Stimulated activated CD4-positive, alpha-beta T cell treated with anti-CD3 and anti-CD28 coated beads, Interleukin-2, amount 100 ng/mL, for 4 hours (primary cell): ENCODE measurements around the gene HOXC10.

Experiments
- DNase-seq: peaks from one replicate; pipeline ENCODE4 v3.0.0-alpha.2; 2020; ENCODE audit warnings: low read depth

HOXC10 gene

GRCh38 chr12:53977596-53978445, 7.1 kb upstream of the HOXC10 start:
- no peak for DNase-seq

GRCh38 chr12:53978477-53979356, 6.2 kb upstream of the HOXC10 start:
- no peak for DNase-seq

GRCh38 chr12:53980104-53980801, 4.7 kb upstream of the HOXC10 start:
- DNase-seq, result no peak

DNA sequence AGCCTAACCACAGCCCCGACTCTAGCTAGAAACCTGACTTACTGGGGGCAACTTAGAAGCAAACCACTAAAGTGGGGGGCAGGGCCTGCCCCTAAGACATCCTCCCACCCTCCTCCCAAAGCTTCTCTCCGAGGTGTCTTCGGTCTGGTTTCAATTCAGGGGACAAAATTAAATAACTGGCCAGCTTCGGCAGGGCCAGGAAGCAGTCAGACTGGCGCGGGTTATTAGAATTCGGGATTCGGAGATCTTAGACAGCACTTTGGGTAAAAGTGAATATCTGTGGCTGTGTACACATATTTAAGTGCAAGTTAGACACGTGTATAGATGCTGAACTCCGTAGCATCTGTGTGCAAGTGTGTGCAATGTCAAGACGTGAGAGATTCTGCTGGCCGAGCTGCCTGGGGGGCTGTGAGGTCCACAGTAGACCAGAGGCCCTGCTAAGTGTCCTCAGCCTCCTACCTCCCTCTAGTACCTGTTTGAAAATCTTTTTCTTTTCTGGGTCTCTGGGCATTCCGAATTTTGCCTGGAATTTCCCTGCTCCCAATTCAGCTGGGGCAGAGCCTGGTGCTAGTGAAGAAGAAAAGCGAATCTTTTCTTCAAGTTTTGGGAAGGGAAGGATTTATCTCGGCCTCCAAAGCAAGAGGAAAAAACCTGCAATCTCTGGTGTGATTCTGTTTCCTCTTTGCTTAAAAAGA, 4.0 kb upstream of the HOXC10 start:
- no peak for DNase-seq

DNA sequence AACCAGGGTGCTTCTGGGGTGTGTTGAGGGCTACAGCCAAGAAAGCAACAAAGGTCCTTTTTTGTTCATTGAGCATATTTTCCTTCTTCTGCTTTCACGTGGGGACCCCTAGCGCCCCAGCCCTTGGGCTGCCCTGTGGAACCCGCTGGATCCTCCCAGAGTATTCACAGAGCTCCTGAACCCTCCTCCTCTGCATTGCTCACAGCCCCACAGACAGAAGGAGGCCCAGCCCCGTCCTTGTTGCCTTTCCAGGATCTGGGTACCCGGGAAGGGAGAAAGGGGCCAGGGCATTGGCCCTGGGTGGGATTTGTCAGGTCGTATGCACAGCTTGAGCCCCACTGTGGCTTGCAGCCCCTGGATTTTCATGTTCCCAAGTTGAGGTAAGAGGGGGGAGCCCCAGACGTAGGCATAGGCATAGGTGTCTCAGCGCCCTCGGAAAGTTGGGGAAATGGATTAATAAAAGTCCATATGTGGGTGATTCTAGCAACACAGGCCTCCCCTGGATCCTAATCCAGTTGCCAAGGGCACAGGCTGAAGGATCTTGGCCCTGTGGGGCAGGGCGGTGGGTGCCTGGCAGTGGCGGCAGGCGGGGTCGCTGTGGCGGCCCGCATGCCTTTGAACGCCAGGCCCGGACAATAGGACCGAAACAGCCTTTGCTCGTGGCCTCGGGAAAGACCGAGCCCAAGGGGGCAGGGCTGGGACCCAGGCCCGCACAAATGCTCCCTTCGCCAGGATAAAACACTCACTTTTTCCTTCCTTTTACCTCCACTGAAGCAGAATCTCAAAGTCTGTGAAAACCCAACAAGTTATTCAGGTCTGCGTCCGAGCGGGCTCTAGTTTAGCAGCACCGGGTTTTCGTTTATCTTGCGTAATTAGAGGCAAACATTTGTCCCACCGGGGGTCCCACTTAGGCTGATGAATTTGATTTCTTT, 3.0 kb upstream of the HOXC10 start:
- DNase-seq, result no peak

DNA sequence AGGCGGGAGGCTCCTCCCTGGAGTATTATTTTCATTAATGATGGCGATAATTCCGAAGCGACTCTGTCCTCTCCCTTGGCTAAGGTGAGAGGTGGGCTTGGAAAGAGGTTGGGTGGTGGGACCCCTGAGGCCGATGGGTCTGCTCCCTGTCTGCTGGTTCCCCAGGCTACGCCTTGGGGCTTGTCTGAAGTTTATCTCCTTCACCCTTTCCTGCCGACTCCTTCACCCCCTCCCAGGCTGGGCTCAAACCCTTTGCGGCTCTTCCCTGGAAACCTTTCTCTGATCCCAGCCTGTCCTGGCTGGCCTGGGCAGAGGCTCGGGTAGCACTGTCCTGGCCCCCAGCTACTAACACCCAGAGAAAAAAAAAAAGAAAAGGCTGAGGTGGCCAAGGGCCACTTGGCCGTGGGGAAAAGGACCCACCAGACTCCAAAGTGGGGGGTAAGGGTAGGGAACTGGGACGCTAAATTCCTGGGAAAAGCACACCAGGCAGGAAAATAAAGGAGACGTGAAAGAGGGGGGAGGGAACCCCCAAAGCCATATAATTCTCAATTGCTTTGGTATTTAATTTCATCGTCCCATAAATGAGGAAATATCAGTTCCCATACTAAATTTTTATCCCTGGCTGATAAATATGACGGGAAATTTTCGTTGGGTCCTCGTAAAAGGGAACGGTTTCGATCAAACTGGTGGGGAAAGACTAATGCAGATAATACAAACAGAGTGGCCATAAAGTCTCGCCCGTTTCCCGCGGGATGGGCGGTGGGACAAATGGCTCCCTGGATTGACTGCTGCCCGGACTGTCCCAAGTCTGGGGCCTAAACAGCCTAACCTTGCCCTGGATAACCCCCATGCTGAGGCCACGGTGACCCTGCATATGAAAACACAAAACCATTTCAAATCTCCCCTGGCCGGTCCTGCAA, 2.0 kb upstream of the HOXC10 start:
- DNase-seq, result no peak

DNA sequence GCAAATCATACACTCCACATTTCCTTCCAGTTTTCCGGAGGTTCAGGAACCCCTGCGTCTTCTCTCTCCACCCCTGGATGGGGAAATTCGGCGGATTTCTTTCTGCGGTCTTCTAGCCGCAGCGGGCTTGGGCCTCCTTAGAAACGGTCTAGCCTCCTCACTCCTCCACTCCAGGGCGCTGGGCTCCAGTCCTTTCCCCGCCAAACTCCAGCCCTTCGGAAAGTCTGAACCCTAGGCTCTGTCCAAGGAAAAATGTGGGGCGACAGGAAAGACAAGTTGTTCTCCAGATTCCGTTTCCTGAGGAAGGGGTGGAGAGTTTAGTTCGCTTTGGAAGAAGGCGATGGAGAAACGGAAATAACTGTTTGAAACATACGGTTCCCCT, 1.4 kb upstream of the HOXC10 start:
- DNase-seq, result no peak

DNA sequence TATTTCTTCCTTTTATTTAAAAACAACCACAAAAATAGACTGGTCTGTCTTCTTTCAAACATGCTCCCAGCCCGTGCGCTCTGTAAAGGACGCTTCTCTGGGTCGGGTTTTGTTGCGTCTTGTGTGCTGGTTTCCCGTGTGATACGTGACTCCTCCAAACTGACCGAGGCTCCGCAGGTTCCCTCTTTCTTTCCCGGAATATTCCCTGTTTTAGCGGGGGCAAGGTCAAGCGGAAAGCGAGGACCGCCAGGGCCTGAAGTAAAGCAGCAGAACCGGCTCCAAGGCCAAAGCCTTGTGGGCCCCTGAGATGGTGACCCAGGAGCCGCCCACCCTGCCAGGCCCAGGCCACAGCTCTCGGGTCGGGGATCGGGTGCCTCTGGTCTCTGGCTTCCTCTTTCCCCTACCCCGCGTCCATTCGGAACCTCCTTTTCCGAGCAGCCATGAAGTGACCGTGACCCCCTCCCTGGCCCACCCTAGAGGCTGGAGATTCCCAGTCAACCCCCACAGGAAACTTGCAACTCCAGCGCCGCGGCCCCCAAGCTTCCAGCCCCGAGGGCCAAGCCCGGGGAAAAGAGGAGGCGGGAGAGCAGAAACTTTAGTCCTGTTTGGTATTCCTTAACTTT, 885 bp upstream of the HOXC10 start:
- DNase-seq, result no peak

DNA sequence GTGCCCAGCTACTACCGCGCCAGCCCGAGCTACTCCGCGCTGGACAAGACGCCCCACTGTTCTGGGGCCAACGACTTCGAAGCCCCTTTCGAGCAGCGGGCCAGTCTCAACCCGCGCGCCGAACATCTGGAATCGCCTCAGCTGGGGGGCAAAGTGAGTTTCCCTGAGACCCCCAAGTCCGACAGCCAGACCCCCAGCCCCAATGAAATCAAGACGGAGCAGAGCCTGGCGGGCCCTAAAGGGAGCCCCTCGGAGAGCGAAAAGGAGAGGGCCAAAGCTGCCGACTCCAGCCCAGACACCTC, 697 bp downstream of the HOXC10 start:
- no peak for DNase-seq

- no peak for DNase-seq
Measured at GRCh38 chr12:53985994-53986685, 1.2 kb downstream of the HOXC10 start.

GRCh38 chr12:53986686-53987483, 1.9 kb downstream of the HOXC10 start:
- no peak for DNase-seq

DNA sequence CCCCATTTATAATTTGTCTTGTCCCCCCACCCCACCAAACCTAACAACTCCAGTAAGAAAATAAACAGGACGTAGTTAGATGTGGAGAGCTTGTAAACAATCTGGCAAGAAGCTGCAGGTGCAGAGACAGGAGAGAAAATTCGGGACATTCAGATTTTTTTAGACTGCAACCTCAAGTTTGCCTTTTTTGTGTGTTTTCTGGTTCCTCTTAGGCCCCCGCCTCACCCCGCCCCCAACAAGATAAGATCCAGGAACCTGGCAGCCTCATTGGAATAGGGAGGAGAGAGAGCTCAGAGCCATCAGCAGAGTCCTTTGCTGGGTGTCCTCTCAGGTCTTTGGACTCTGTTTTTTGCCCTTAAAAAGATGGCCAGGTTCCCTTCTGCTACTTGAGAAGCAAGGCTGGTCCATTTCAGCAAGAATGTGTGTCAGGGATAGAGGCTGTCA, 2.9 kb downstream of the HOXC10 start:
- DNase-seq, result no peak

GRCh38 chr12:53988541-53989226, 3.7 kb downstream of the HOXC10 start:
- DNase-seq, result no peak

DNA sequence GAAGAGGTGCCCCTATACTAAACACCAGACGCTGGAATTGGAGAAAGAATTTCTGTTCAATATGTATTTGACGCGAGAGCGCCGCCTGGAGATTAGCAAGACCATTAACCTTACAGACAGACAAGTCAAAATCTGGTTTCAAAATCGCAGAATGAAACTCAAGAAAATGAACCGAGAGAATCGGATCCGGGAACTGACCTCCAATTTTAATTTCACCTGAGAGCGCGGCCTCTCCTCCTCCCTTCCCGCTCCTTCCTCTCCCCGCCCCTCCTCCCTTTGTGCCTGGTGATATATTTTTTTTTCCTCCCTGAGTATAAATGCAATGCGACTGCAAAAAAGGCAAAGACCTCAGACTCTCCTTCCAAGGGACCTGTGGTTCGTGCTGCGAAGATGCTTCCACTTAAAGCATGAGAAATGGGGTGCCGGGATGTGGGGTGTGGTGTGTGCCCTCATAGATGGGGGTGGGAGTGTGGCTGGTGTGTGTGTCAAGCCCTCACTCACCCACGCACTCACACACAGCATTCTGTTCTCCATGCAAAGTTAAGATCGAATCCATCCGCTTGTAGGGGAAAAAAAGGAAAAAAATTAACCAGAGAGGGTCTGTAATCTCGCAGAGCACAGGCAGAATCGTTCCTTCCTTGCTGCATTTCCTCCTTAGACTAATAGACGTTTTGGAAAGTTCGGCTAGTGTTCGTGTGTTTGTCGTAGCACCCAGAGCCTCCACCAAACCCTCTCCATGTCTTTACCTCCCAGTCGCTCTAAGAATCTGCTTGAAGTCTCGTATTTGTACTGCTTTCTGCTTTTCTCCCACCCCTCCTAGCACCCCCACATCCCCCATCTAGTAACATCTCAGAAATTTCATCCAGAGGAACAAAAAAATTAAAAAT, 4.5 kb downstream of the HOXC10 start:
- no peak for DNase-seq

DNA sequence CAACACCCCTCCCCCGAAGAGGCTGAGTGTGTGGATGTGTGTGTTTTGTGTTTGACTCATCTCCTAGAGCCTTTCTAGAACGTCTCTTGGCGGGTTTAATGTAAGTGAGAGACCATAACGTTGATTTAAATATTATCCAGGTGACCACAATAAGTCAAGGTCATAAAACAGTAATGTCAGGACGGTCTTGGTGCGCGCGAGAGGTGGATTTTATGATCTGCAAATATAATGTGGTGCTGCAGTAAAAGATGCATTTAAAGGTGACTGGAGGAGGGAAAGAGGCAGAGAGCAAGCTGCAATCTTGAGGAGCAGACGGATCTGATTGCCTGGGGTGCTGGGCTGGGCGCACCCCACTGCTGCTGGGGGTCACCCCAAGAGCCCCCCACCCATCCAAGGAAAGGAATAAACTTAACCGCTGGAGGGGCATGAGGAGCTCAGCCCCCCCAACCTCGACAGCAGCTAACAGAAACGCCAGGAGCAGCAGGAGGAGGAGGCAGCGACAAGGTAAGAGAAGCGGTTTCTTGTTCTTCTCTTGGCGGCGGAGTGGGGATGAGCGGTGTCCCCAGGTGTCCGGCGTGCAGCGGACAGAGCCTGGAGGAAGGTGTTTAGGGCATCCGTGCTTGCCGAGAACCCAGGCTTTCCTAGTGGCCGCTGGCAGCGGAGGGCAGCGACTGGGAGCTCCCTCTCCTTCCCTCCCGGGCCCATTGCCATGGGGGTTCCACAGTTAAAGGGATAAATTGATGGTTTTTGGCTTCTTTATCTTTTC, 5.5 kb downstream of the HOXC10 start:
- DNase-seq, result no peak

- no peak for DNase-seq
Measured at GRCh38 chr12:53991077-53991460, 6.1 kb downstream of the HOXC10 start.
